ENCODE measurements around the gene FRMD5.
"Not testable (repeated sequence)": the region's sequence is repeated elsewhere in the genome, so short reads cannot be mapped to it uniquely, and the experiment has no call there.

FRMD5 gene

GRCh38 chr15:43851251-43851650 is 343.8 kb downstream of the FRMD5 start:
- no peak for DNase-seq (ENCODE audit: extremely low read depth, low read depth)
- no peak for TF ChIP-seq CTCF (IDR thresholded peaks at IDR 0.05; ENCODE audit: low read depth, low read length)

GRCh38 chr15:43845421-43845820 is 349.6 kb downstream of the FRMD5 start:
- TF ChIP-seq CTCF (IDR thresholded peaks at IDR 0.05; ENCODE audit: low read depth, low read length), result no peak
- no peak for DNase-seq (ENCODE audit: extremely low read depth, low read depth)

GRCh38 chr15:43832485-43832884 is 362.6 kb downstream of the FRMD5 start:
- not testable (repeated sequence) for DNase-seq (ENCODE audit: extremely low read depth, low read depth)

DNA sequence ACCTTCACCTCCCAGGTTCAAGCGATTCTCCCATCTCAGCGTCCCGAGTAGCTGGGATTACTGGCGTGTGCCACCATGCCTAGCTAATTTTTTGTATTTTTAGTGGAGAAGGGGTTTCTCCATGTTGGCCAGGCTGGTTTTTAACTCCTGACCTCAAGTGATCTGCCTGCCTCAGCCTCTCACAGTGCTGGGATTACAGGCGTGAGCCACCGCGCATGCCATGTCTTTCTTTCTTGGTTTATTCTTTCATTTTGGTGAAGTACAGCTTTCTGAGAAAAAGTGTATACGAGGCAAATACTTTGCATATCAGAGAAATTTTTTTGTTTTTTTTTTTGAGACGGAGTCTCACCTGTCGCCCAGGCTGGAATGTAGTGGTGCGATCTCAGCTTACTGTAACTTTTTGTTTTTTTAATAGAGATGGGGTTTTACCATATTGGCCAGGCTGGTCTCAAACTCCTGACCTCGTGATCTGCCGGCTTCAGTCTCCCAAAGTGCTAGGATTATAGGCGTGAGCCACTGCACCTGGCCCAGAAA is 363.5 kb downstream of the FRMD5 start:
- DNase-seq (ENCODE audit: extremely low read depth, low read depth), result not testable (repeated sequence)

GRCh38 chr15:43830691-43831275 is 364.3 kb downstream of the FRMD5 start:
- DNase-seq (ENCODE audit: extremely low read depth, low read depth), result not testable (repeated sequence)

DNA sequence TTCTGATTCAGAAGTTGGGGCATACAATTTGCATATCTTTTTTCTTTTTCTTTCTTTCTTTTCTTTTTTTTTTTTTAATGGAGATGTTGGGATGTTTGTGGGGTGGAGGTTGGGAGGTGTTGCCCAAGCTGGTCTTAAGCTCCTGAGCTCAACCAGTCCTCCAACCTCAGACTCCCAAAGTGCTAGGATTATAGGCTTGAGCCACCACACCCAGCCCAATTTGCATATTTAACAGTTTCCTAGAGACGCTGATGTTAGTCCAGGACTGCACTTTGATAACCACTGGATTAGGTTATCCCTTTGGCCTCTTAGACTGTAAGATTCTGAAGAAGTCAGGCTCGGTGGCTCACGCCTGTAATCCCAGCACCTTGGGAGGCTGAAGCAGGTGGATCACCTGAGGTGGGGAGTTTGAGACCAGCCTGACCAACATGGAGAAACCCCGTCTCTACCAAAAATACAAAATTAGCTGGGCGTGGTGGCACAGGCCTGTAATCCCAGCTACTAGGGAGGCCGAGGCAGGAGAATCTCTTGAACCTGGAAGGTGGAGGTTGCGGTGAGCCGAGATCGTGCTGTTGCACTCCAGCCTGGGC is 365.0 kb downstream of the FRMD5 start:
- not testable (repeated sequence) for DNase-seq (ENCODE audit: extremely low read depth, low read depth)

DNA sequence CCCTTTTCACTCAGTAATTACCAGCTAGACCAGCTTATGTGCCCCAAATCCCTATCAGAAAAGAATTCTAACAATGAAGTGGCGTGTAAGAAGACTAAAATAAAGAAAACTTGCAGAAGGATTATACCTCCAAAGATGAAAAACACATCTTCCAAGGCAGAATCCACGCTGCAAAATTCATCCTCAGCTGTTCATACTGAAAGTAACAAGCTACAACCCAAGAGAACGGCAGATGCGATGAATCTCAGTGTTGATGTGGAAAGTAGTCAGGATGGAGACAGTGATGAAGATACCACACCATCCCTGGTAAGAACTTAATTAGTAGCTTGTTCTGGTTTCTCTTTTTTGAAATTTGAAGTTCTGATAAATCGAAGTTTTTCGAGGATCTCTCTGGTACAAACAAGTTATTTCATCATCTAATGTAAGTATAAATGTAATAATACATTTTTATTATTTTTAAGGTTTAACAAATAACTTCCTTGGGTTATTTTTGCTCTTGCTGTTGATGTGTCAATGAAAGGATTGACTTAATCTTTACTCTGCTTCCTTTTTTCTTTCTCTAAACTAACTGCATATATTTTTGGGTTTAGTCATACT is 366.9 kb downstream of the FRMD5 start:
- DNase-seq (ENCODE audit: extremely low read depth, low read depth), result no peak
- no peak for TF ChIP-seq CTCF (IDR thresholded peaks at IDR 0.05; ENCODE audit: low read depth, low read length)

GRCh38 chr15:43826508-43827341 is 368.3 kb downstream of the FRMD5 start, which contains the start of gene WDR76:
TSS of gene WDR76 (plus strand) at chr15:43827002. CDS start at chr15:43827033, 31 bp downstream.
- DNase-seq (ENCODE audit: extremely low read depth, low read depth), result peak; percentile 52
- TF ChIP-seq CTCF (IDR thresholded peaks at IDR 0.05; ENCODE audit: low read depth, low read length), result no peak

DNA sequence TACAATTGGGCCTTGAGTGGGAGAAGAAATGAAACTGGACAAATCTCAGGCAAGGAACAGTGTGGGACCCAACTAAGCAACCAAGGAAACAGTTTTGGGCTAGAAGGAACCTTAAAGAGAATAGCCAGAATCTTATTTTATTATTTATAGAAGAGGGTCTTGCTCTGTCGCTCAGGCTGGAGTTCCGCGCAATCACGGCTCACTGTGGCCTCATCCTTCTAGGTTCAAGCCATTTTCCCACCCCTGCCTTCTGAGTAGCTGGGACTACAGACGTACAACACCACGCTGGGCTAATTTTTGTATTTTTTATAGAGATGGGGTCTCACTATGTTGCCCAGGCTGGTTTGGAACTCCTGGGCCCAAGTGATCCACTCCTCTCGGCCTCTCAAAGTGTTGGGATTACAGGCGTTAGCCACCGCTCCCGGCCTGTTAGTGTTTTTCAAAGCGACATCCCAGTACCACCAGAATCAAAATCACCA is 369.0 kb downstream of the FRMD5 start:
- no peak for TF ChIP-seq CTCF (IDR thresholded peaks at IDR 0.05; ENCODE audit: low read depth, low read length)
- DNase-seq (ENCODE audit: extremely low read depth, low read depth), result no peak

DNA sequence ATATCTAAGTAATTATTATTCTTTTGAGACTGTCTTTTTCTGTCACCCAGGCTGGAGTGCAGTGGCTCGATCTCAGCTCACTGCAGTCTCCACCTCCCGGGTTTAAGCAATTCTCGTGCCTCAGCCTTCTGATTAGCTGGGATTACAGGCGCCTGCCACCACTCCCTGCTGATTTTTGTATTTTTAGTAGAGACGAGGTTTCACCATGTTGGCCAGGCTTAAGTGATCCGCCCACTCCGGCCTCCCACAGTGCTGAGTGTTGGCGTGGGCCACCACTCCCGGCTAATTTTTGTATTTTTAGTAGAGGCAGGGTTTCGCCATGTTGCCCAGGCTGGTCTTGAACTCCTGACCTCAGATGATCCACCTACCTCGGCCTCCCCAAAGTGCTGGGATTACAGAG is 369.8 kb downstream of the FRMD5 start:
- not testable (repeated sequence) for DNase-seq (ENCODE audit: extremely low read depth, low read depth)

Measured in AG09319 (cell line).